OCI-LY7 (cell line): ENCODE results near the gene TMEM123. TPM values are rescaled to one million over a fixed set of nuclear protein-coding genes. Genes with fewer than 3 reads are reported as not detected.

Experiments
- Bru-seq: library from RNA; stranded (reverse); fragments of 400-500 nt; gene quantifications from one replicate; lab custom pipeline; 2021; lab: Mats Ljungman, UMichigan
- BruChase-seq, 2 experiments: library from RNA; stranded (reverse); fragments of 400-500 nt; gene quantifications; one replicate each; lab custom pipeline; 2021; lab: Mats Ljungman, UMichigan
- BruUV-seq: library from RNA; stranded (reverse); fragments of 400-500 nt; replicated peaks from 2 replicates; lab custom pipeline; 2021; lab: Mats Ljungman, UMichigan
- CTCF ChIA-PET: fragments of 300-600 bp; sonication (Branson Sonifier 250); formaldehyde crosslinking; loops from one replicate; lab custom pipeline; 2022; ENCODE audit warnings: antibody characterized with exemption; ENCODE audit not compliant: unreplicated experiment; lab: Charles Lee
- POLR2A ChIA-PET: fragments of 300-600 bp; sonication (Branson Sonifier 250); formaldehyde crosslinking; loops from one replicate; lab custom pipeline; 2022; ENCODE audit warnings: antibody characterized with exemption; lab: Charles Lee
- DNase-seq: peaks from one replicate; pipeline ENCODE4 v3.0.0-alpha.2; 2015; ENCODE audit warnings: low spot score
- H2AFZ ChIP-seq: fragments of 200-600 bp; sonication (generic), shearing (Covaris generic); 2 replicates; pipeline ENCODE4 v1.6.1; 2014; ENCODE audit warnings: mild to moderate bottlenecking, antibody characterized with exemption, low read length, moderate library complexity
- H3K27ac ChIP-seq: fragments of 200-600 bp; sonication (generic); 2 replicates; pipeline ENCODE4 v1.5.1; 2014; ENCODE audit warnings: mixed run types, low read depth, mild to moderate bottlenecking, moderate library complexity, low read length, inconsistent platforms; ENCODE audit not compliant: poor library complexity, severe bottlenecking
- H3K36me3 ChIP-seq: fragments of 200-600 bp; sonication (generic); 2 replicates; pipeline ENCODE4 v1.6.1; 2014; ENCODE audit warnings: mild to moderate bottlenecking, antibody characterized with exemption, low read length, moderate library complexity, mixed read lengths; ENCODE audit not compliant: insufficient read depth
- H3K4me1 ChIP-seq: fragments of 200-600 bp; sonication (generic); 2 replicates; pipeline ENCODE4 v1.5.1; 2014; ENCODE audit warnings: mild to moderate bottlenecking, low read length; ENCODE audit not compliant: insufficient read depth, poor library complexity, severe bottlenecking
- H3K4me2 ChIP-seq: fragments of 200-600 bp; sonication (generic); 2 replicates; pipeline ENCODE4 v1.6.1; 2014; ENCODE audit warnings: mild to moderate bottlenecking, low read length
- H3K4me3 ChIP-seq: fragments of 200-600 bp; sonication (generic); 2 replicates; pipeline ENCODE4 v1.5.1; 2014; ENCODE audit warnings: mild to moderate bottlenecking, low read depth, low read length; ENCODE audit not compliant: poor library complexity, severe bottlenecking
- H3K79me2 ChIP-seq: fragments of 200-600 bp; sonication (generic); 2 replicates; pipeline ENCODE4 v1.6.1; 2016; ENCODE audit warnings: low read depth, mild to moderate bottlenecking, low read length, moderate library complexity, mixed read lengths; ENCODE audit not compliant: insufficient read depth
- H3K9me2 ChIP-seq: fragments of 200-600 bp; sonication (generic); 2 replicates; pipeline ENCODE4 v1.6.1; 2016; ENCODE audit warnings: mild to moderate bottlenecking, low read length, mixed read lengths; ENCODE audit not compliant: insufficient read depth
- H3K9me3 ChIP-seq: fragments of 200-600 bp; sonication (generic); 2 replicates; pipeline ENCODE4 v1.6.1; 2014; ENCODE audit warnings: mild to moderate bottlenecking, mixed run types, low read length, mixed read lengths
- H4K20me1 ChIP-seq: fragments of 200-600 bp; sonication (generic); 2 replicates; pipeline ENCODE4 v1.6.1; 2014; ENCODE audit warnings: mild to moderate bottlenecking, antibody characterized with exemption, low read length, moderate library complexity, mixed read lengths; ENCODE audit not compliant: insufficient read depth
- CTCF ChIP-seq: fragments of 200-600 bp; sonication (generic); conservative IDR thresholded peaks from 2 replicates; pipeline ENCODE4 v1.5.1; 2014; ENCODE audit warnings: mild to moderate bottlenecking, antibody characterized with exemption, low read length, moderate library complexity, mixed read lengths
- EZH2phosphoT487 ChIP-seq: fragments of 200-600 bp; sonication (generic); IDR thresholded peaks from 2 replicates; pipeline ENCODE4 v1.6.1; 2018; ENCODE audit warnings: low read depth, borderline replicate concordance, mild to moderate bottlenecking, mixed run types, antibody characterized with exemption, low read length, moderate library complexity, mixed read lengths
- intact Hi-C: fragments of 100-400 bp; cut with micrococcal nuclease; formaldehyde crosslinking; loops from one replicate; pipeline ENCODE4 v1.10.0; 2022; ENCODE audit not compliant: unreplicated experiment
- long read RNA-seq: library from polyadenylated mRNA; stranded (forward); transcript quantifications from one replicate; pipeline ENCODE4 v2.0.0, GENCODE V29; 2022
- total RNA-seq, 2 experiments: library from RNA; depleted of rRNA in 1 of 2; stranded (reverse); fragments of >200 nt in 1 of 2; shearing (Covaris generic) in 1 of 2; gene quantifications; 2 replicates each; pipeline ENCODE4 v1.2.3, GENCODE V29; 2014 to 2022

The TMEM123 gene
- total RNA-seq (2014; rRNA removed; shearing (Covaris generic)) (83.3 and 127 TPM in 2 replicates), total RNA-seq (2022) (232 and 261 TPM in 2 replicates), Bru-seq, nascent RNA (percentile 97 among the genes with signal in this experiment), BruChase-seq, experiment 1, labeled RNA remaining after a 6-hour chase (percentile 98 among the genes with signal in this experiment), BruChase-seq, experiment 2, labeled RNA remaining after a 2-hour chase (percentile 96 among the genes with signal in this experiment)
- long read RNA-seq, transcript TMEM123-202 (5 exons, 3,579 nt) = major isoform, 330 of 385 reads
- long read RNA-seq, partial matches to known transcripts = 11 of 385 reads
- long read RNA-seq, other reads (novel, unspliced or antisense) = 44 of 385 reads

- Histone ChIP-seq H3K9me3 (no peaks in the 10 kb centered on the region), H2AFZ (peak within 1 kb of the TSS; percentile 53), H3K9me2 (no peaks in the 10 kb centered on the region), H3K36me3 (peaks cover 38% of the 10 kb centered on the region), H3K27ac (peak within 1 kb of the TSS; percentile 88), H3K4me3 (peak within 1 kb of the TSS; percentile 95), H3K4me2 (peak within 1 kb of the TSS; percentile 92), H4K20me1 (peaks cover 35% of the 10 kb centered on the region), H3K4me1 (peaks cover 56% of the 10 kb centered on the region), H3K79me2 (peaks cover 48% of the 10 kb centered on the region)
- POLR2A ChIA-PET = interaction anchor here (0.6 to 1.7 kb wide), 23 partner anchors 10 to 63 kb away, joined by 3 to 14 read pairs (median 4); no protein-coding TSS in a partner anchor
- CTCF ChIA-PET = interaction anchor here (0.7 to 1.1 kb wide), 5 partner anchors 22 to 62 kb away, joined by 3 to 6 read pairs (median 5); no protein-coding TSS in a partner anchor
- DNase-seq = peak; percentile 91
- TSS peak; percentile 81 for BruUV-seq
- intact Hi-C loops = loop anchor here (1.0 to 2.0 kb wide), 4 partner anchors 22 to 135 kb away; partner anchors contain the start of genes BIRC2 and BIRC3
- TF ChIP-seq CTCF (no peak), EZH2phosphoT487 (no peak)
Observed at GRCh38 chr11:102452461-102453301, at the start of gene TMEM123. Gene TMEM123, minus strand, starts transcription at chr11:102452765. Its CDS starts 142 bp downstream, at chr11:102452623.

GRCh38 chr11:102500829-102501228, 48.3 kb upstream of the TMEM123 start:
- Histone ChIP-seq H3K27ac (no peak overlapping the region), H3K9me2 (no peaks in the 10 kb centered on the region), H3K9me3 (no peaks in the 10 kb centered on the region), H2AFZ (no peak overlapping the region), H3K36me3 (no peaks in the 10 kb centered on the region), H4K20me1 (no peaks in the 10 kb centered on the region), H3K4me1 (no peaks in the 10 kb centered on the region), H3K4me3 (no peak overlapping the region), H3K79me2 (no peaks in the 10 kb centered on the region), H3K4me2 (no peak overlapping the region)
- intact Hi-C loops = no loop called here
- TF ChIP-seq EZH2phosphoT487 (no peak), CTCF (no peak)
- BruUV-seq = no TSS peak
- ChIA-PET POLR2A (interaction anchor here (0.7 kb wide), 1 partner anchor 112 kb away, joined by 3 read pairs; no protein-coding TSS in a partner anchor), CTCF (no interaction called here)
- no peak for DNase-seq
